IPS DF 4.7 (cell line): Measurements from ENCODE around the gene TRAPPC2.
"Not testable (repeated sequence)": the region's sequence is repeated elsewhere in the genome, so short reads cannot be mapped to it uniquely, and the experiment has no call there.

Experiments used
- DNase-seq: peaks from one replicate; pipeline ENCODE4 v3.0.0-alpha.2; 2013; ENCODE audit warnings: low spot score; ENCODE audit errors: extremely low read depth

TRAPPC2 gene

DNA sequence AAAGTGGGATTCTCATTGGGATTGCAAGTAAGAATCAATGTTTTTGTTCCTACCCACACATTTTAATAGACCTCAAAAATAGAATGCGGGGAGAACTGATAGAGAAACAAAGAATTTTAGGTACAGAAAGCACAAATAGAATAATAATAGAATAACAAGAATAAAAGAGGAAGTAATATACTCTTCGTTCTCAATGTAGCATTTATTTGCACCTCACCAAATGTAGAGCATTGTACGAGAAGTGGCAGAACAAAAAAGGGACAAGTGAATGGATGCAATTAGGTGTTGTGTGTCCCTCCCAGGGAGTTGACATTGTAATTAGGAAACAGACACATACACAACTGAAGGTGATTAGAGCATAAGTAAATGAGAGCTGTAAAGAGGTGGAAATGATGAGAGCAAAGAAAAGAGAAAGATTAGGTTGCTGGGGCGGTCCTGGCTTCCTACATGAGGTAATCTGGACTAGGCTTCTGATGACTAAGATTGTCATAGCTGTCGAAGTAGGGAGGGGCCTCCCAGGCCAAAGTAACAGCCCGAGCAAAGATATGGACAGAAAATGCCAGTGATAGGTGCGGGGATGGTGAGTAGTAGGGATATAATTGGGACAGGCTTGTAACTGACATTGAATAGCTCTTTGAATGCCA lies 35.1 kb downstream of the TRAPPC2 start:
- no peak for DNase-seq

DNA sequence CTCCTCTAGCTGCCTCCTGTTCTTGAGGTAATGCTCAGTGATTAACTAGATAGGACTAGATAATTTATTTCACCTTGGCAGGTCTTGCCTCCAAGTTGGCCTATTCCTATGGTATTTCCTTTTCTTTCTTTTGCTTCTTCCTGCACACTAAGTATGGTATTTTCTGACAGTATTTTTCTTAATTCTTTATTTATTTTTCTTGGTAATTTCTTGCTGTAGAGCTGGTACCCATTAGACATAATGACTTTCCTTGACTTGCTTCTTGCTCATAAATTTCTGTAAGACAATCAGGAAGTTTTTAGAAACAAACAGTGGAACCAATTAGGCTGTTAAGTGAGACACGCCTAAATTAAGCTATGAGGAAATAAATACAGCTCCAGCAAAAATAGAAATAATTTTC lies 36.0 kb downstream of the TRAPPC2 start:
- DNase-seq: no peak

DNA sequence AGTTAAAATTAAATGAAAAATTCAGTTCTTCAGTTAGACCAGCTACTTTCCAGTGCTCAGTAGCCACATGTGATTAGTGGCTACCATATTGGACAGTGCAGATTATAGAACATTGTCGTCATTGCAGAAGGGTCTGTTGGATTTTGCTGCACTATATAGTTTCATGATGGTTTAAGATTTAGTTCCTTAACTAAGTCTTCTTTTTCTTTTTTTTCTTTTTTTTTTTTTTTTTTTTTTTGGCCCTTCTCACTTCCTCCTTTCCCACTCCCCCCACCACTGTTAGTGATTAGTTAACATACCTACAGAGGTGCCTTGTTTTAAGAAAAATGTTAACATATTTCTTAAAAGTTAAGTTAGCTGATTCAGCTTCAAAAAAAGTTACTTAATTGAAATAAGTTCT lies 36.4 kb downstream of the TRAPPC2 start:
- DNase-seq: no peak

- no peak for DNase-seq
These were observed 37.0 kb downstream of the TRAPPC2 start for GRCh38 chrX:13697455-13697854.

GRCh38 chrX:13695601-13696115 lies 38.8 kb downstream of the TRAPPC2 start:
- DNase-seq: no peak

GRCh38 chrX:13694983-13695382 lies 39.4 kb downstream of the TRAPPC2 start:
- no peak for DNase-seq

DNA sequence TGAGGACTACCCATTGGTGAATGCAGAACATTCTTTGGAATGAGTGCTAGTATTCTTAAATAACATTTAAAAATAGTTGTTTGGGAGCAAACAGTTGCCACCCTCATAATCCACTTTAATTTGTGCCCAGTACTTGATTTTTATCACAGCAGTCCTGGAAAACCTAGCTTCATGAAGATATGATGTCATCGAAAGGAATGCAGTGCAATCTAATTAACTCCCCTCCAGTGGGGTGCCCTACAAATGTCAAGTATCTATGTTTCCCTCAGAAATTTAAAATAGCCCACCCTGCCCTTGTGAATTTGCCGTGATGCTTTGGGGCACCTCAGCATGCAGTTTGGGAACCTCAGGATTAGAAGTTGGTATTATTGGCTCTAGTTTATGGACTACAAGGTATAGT lies 40.1 kb downstream of the TRAPPC2 start:
- no peak for DNase-seq

- no peak for DNase-seq
These were observed 41.0 kb downstream of the TRAPPC2 start for GRCh38 chrX:13693341-13693961.

DNA sequence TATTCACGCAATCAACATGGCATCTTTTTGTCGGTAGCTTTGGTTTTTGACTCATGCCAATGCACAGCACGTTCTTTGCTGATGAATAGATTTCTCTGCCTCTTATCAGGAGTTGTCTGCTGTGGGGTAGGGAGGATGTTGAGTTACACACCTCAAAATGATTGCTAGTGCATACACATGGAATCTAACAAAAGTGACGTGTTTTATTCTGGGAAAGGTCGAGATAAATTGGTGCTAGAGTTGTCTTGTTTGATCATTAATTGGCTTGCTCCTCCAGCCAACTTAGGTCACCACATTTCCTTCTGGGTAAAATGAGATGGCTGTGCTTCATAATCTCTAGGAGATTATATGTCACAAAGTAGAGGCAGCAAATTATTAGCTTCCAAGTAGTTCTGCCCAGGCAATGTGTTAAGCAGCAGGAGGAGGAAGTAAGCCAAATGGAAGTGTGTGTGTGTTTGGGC lies 41.6 kb downstream of the TRAPPC2 start:
- no peak for DNase-seq

- no peak for DNase-seq
These were observed 42.5 kb downstream of the TRAPPC2 start for GRCh38 chrX:13691841-13692371.

DNA sequence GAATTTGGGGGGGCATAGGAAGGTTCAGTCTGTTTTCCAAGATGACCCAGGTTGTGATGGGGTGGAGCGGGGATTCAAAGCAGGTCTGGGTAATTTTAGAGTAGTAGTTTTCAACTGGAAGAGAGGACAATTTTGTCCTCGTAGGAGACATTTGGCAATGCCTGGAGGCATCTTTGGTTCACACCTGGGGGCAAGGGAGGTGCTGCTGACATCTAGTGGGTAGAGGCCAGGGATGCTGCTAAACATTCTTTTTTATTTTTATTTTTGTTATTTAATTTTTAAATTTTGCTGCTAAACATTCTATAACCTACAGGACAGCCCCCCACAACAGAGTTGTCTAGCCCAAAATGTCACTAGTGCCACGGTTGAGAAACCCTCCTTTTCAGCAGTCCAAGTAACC lies 43.6 kb downstream of the TRAPPC2 start:
- DNase-seq: no peak

- DNase-seq: no peak
These were observed 44.6 kb downstream of the TRAPPC2 start for GRCh38 chrX:13689741-13690211.

GRCh38 chrX:13688958-13689740 lies 45.3 kb downstream of the TRAPPC2 start, which contains the start of gene RAB9A:
TSS of gene RAB9A (plus strand) at chrX:13689128. CDS start at chrX:13708747, 19,619 bp downstream.
- DNase-seq: no peak

GRCh38 chrX:13688384-13688957 lies 45.9 kb downstream of the TRAPPC2 start:
- no peak for DNase-seq

- no peak for DNase-seq
These were observed 47.2 kb downstream of the TRAPPC2 start for GRCh38 chrX:13687203-13687602.

DNA sequence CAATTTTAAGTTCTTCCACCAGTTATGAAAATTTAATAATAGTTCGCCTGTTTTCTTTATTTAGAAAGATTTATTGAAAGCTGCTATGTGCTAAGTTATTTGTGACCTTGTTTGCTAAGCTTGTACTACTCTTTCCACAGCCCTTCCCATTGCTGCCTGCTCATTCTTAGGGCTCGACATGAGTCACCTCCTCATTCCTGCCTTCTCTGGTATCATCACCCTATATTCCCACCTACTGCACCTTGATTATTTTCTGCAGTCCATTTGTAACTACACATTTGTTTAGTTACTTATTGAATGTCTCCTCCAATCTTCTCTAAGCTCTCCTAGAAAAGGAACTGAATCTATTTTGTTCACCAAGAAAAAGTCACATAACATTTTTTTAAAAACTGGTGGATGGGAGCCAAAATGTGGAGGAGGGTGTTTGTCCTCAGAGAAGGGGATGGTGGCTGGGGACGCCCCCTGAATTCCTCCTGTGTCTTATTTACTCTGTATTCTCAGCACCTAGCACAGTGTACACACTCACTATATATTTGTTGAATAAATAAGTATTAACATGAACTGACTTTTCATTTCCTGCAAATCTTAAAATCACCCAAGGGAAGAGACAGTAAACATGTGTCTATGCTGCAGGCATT lies 49.2 kb downstream of the TRAPPC2 start:
- no peak for DNase-seq

- no peak for DNase-seq
These were observed 50.1 kb downstream of the TRAPPC2 start for GRCh38 chrX:13684361-13684760.

DNA sequence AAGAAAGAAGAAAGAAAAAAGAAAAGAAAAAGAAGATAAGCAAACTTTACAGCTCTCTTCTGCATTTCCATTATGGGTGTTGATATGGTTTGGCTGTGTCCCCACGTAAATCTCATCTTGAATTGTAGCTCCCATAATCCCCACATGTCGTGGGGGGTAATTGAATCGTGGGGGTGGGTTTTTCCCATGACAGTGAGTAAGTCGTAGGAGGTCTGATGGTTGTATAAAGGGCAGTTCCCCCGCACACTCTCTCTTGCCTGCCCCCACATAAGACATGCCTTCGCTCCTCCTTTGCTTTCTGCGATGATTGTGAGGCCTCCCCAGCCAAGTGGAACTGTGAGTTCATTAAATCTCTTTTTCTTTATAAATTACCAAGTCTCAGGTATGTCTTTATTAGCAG lies 52.8 kb downstream of the TRAPPC2 start:
- no peak for DNase-seq

DNA sequence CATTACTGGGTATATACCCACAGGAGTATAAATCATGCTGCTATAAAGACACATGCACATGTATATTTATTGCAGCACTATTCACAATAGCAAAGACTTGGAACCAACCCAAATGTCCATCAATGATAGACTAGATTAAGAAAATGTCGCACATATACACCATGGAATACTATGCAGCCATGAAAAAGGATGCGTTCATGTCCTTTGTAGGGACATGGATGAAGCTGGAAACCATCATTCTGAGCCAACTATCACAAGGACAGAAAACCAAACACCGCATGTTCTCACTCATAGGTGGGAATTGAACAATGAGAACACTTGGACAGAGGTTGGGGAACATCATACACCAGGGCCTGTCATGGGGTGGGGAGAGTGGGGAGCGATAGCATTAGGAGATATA lies 54.7 kb downstream of the TRAPPC2 start:
- DNase-seq: not testable (repeated sequence)

- no peak for DNase-seq
These were observed 57.5 kb downstream of the TRAPPC2 start for GRCh38 chrX:13676885-13677284.

GRCh38 chrX:13673016-13673415 lies 61.4 kb downstream of the TRAPPC2 start:
- DNase-seq: no peak
